ENCODE results near the gene MCAT.

MCAT gene

GRCh38 chr22:43101306-43101705 lies 41.9 kb downstream of the MCAT start:
- in situ Hi-C loops (cut with MboI; ENCODE audit: low pct_unique_long_range_greater_than_20kb, low sequenced_read_pairs, unreplicated experiment): no loop called here
- TF ChIP-seq CTCF (IDR thresholded peaks at IDR 0.05; ENCODE audit: extremely low read depth, insufficient read depth, missing control alignments): no peak
- DNase-seq (ENCODE audit: low spot score): no peak

GRCh38 chr22:43100225-43100624 lies 43.0 kb downstream of the MCAT start:
- DNase-seq (ENCODE audit: low spot score): no peak
- TF ChIP-seq CTCF (IDR thresholded peaks at IDR 0.05; ENCODE audit: extremely low read depth, insufficient read depth, missing control alignments): no peak
- in situ Hi-C loops (cut with MboI; ENCODE audit: low pct_unique_long_range_greater_than_20kb, low sequenced_read_pairs, unreplicated experiment): no loop called here

- in situ Hi-C loops (cut with MboI; ENCODE audit: low pct_unique_long_range_greater_than_20kb, low sequenced_read_pairs, unreplicated experiment): no loop called here
- no peak for DNase-seq (ENCODE audit: low spot score)
- TF ChIP-seq CTCF (IDR thresholded peaks at IDR 0.05; ENCODE audit: extremely low read depth, insufficient read depth, missing control alignments): no peak
Measured at GRCh38 chr22:43099095-43099494, 44.1 kb downstream of the MCAT start.

GRCh38 chr22:43098356-43098755 lies 44.8 kb downstream of the MCAT start:
- no peak for DNase-seq (ENCODE audit: low spot score)
- no peak for TF ChIP-seq CTCF (IDR thresholded peaks at IDR 0.05; ENCODE audit: extremely low read depth, insufficient read depth, missing control alignments)

GRCh38 chr22:43096420-43096819 lies 46.8 kb downstream of the MCAT start:
- in situ Hi-C loops (cut with MboI; ENCODE audit: low pct_unique_long_range_greater_than_20kb, low sequenced_read_pairs, unreplicated experiment): no loop called here
- DNase-seq (ENCODE audit: low spot score): no peak
- TF ChIP-seq CTCF (IDR thresholded peaks at IDR 0.05; ENCODE audit: extremely low read depth, insufficient read depth, missing control alignments): no peak

More at GRCh38 chr22:43098356-43098755, 44.8 kb downstream of the MCAT start:
- in situ Hi-C loops (cut with MboI; ENCODE audit: low pct_unique_long_range_greater_than_20kb, low sequenced_read_pairs, unreplicated experiment): no loop called here

- no peak for TF ChIP-seq CTCF (IDR thresholded peaks at IDR 0.05; ENCODE audit: extremely low read depth, insufficient read depth, missing control alignments)
- in situ Hi-C loops (cut with MboI; ENCODE audit: low pct_unique_long_range_greater_than_20kb, low sequenced_read_pairs, unreplicated experiment): no loop called here
- no peak for DNase-seq (ENCODE audit: low spot score)
Measured at GRCh38 chr22:43094551-43094950, 48.6 kb downstream of the MCAT start.

- TF ChIP-seq CTCF (IDR thresholded peaks at IDR 0.05; ENCODE audit: extremely low read depth, insufficient read depth, missing control alignments): no peak
- no peak for DNase-seq (ENCODE audit: low spot score)
- in situ Hi-C loops (cut with MboI; ENCODE audit: low pct_unique_long_range_greater_than_20kb, low sequenced_read_pairs, unreplicated experiment): no loop called here
Measured at GRCh38 chr22:43094085-43094484, 49.1 kb downstream of the MCAT start.
